C4-2B (cell line): ENCODE measurements around the gene URI1.

Experiments
- H3K27ac ChIP-seq: fragments of 450-650 bp; 2 replicates; pipeline ENCODE4 v1.5.1; 2017
- CTCF ChIP-seq: fragments of 450-650 bp; conservative IDR thresholded peaks from 2 replicates; pipeline ENCODE4 v1.5.1; 2017; ENCODE audit warnings: mild to moderate bottlenecking
- ZFX ChIP-seq: fragments of 450-650 bp; IDR thresholded peaks from 2 replicates; pipeline ENCODE4 v1.6.1; 2017

URI1 gene

GRCh38 chr19:30060531-30061222, 118.6 kb downstream of the URI1 start:
- TF ChIP-seq ZFX: no peak
- no peak for TF ChIP-seq CTCF
- H3K27ac ChIP-seq: no peak overlapping the region

GRCh38 chr19:30061223-30062064, 119.4 kb downstream of the URI1 start:
- H3K27ac ChIP-seq: no peak overlapping the region
- TF ChIP-seq CTCF (no peak), ZFX (no peak)

GRCh38 chr19:30062065-30062906, 120.2 kb downstream of the URI1 start:
- H3K27ac ChIP-seq: no peak overlapping the region
- no peak for TF ChIP-seq ZFX
- TF ChIP-seq CTCF: no peak

- TF ChIP-seq CTCF (no peak), ZFX (no peak)
- no peak overlapping the region for H3K27ac ChIP-seq
Measured at GRCh38 chr19:30062907-30063649, 121.0 kb downstream of the URI1 start.

- TF ChIP-seq ZFX: no peak
- no peak for TF ChIP-seq CTCF
- no peak overlapping the region for H3K27ac ChIP-seq
Measured at GRCh38 chr19:30063650-30064347, 121.8 kb downstream of the URI1 start.

- TF ChIP-seq ZFX (no peak), CTCF (no peak)
- no peak overlapping the region for H3K27ac ChIP-seq
Measured at GRCh38 chr19:30064348-30064699, 122.3 kb downstream of the URI1 start.
